ENCODE data around the gene IKZF2.

IKZF2 gene

DNA sequence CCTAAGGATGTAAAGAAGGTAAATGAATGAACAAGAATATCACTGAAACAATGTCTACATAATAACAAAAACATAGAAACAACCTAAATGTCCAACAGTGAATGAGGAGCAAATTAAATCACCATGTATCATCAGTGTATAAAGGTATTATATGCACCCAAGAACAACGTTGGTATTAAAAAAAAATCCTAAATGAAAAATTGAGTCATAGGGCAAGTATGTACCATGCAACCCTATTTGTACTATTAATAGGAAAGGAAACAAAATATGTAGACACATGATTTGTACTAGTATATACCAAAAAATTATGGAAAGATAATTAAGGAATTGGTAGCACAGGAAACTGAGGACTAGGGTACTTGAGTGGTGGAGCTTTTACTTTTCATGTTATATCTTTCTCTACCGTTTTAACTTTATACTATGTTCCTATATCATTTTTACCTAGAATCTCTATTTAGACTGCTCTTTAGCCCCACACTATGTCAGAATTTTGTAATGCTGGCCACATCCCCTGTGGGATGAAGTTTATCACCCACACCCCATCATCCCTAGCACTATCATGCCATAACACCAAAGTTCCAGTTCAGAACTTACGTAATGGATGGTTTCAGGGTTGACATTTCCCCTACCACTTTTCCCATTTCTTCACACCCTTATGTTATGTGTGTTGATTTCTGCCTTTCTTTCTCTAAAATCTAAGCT is 25.6 kb downstream of the IKZF2 start:
- Histone ChIP-seq H3K9me3 (no peaks in the 10 kb centered on the region), H3K27ac (no peak overlapping the region), H3K36me3 (no peaks in the 10 kb centered on the region), H3K27me3 (no peaks in the 10 kb centered on the region), H3K4me3 (no peak overlapping the region), H3K4me1 (peaks cover 0 to 17% (median 1%) of the 10 kb centered on the region in 4 donors)
- intact Hi-C loops (cut with DNase I; ENCODE audit: low total_unique reads) = no loop called here
- no peak for DNase-seq
- TF ChIP-seq, protein P1, sequence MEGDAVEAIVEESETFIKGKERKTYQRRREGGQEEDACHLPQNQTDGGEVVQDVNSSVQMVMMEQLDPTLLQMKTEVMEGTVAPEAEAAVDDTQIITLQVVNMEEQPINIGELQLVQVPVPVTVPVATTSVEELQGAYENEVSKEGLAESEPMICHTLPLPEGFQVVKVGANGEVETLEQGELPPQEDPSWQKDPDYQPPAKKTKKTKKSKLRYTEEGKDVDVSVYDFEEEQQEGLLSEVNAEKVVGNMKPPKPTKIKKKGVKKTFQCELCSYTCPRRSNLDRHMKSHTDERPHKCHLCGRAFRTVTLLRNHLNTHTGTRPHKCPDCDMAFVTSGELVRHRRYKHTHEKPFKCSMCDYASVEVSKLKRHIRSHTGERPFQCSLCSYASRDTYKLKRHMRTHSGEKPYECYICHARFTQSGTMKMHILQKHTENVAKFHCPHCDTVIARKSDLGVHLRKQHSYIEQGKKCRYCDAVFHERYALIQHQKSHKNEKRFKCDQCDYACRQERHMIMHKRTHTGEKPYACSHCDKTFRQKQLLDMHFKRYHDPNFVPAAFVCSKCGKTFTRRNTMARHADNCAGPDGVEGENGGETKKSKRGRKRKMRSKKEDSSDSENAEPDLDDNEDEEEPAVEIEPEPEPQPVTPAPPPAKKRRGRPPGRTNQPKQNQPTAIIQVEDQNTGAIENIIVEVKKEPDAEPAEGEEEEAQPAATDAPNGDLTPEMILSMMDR (IDR thresholded peaks at IDR 0.05) = no peak

DNA sequence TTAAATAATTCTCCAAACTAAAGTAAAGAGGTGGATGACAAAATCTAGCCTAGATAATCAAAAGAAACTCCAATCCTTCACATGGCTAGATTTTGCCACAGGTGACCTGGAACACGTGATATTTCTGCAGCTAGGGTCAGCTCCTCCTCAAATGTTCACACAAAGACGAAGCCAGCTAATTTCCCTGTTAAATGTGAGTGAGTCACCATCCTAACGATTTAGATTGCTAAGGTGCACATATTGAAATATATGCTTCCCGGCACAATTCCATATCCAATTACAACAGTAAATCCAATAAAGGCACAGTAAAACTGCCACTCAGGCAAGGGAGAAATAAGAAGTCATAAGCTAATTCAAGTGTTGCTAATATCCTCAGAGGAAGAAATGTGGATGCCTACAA is 28.7 kb downstream of the IKZF2 start:
- intact Hi-C loops (cut with DNase I; ENCODE audit: low total_unique reads) = no loop called here
- DNase-seq = no peak
- TF ChIP-seq, protein P1 (IDR thresholded peaks at IDR 0.05) = no peak
- Histone ChIP-seq H3K4me1 (peaks cover 0 to 23% (median 5%) of the 10 kb centered on the region in 4 donors), H3K9me3 (no peaks in the 10 kb centered on the region), H3K27ac (no peak overlapping the region), H3K4me3 (no peak overlapping the region), H3K27me3 (no peaks in the 10 kb centered on the region), H3K36me3 (no peaks in the 10 kb centered on the region)

DNA sequence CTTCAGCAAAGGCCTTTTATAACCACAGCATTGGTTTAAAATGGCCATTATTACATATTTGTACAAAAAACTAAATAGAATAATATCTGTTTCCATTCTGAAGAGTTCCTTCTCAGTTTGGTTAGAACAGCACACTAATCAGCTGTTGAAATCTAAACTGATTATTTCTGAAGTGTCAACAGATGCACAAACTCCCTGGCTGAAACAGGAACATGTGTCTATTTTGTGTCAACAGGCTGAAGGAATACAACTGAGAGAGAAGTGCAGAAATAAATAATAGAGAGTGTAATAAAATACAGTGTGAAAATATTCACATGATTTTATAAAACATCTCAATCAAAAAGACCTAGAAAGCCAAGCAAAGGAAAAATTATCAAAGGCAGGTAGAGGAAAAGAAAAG is 29.7 kb downstream of the IKZF2 start:
- Histone ChIP-seq H3K27ac (no peak overlapping the region), H3K9me3 (no peaks in the 10 kb centered on the region), H3K36me3 (no peaks in the 10 kb centered on the region), H3K27me3 (no peaks in the 10 kb centered on the region), H3K4me3 (no peak overlapping the region), H3K4me1 (peaks cover 0 to 23% (median 5%) of the 10 kb centered on the region in 4 donors)
- DNase-seq = no peak
- intact Hi-C loops (cut with DNase I; ENCODE audit: low total_unique reads) = no loop called here
- TF ChIP-seq, protein P1 (IDR thresholded peaks at IDR 0.05) = no peak

DNA sequence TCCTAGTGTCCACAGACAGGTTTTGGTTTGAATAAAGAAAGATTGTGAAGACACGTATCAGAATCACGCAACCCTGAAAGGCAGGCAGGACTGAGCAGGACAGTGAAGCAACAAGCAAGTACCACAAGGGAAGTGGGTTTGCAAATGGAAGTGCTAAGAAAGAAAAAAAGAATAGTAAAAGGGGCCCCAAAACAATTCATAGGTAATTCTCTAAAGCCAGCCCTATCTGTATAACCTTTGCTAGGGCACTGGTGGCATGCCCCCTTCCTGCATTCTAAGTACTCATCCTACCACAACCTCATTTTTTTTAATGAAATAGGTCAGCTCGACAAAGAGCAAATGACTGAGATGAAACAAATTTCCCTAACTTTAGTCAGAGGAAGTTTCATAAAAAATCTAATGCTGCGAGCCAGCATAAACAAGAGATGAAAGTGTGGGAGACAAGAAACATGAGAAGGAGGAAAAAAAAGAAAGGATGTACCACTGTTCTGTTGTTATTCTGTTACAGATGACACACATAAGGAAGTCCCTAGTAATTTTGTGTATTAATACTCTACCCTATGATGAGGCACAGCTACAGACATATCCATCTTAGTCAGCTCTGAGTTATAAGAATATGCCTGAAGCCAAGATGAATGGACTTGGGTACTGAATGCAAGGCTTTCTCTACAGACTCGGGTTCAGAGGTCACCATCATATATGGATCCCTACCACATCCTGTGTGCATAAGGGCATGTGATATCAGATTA is 32.2 kb downstream of the IKZF2 start:
- Histone ChIP-seq H3K4me1 (peaks cover 0 to 10% (median 4%) of the 10 kb centered on the region in 4 donors), H3K27ac (no peak overlapping the region), H3K36me3 (no peaks in the 10 kb centered on the region), H3K4me3 (no peak overlapping the region), H3K9me3 (no peaks in the 10 kb centered on the region), H3K27me3 (no peaks in the 10 kb centered on the region)
- no peak for DNase-seq
- TF ChIP-seq, protein P1 (IDR thresholded peaks at IDR 0.05) = no peak
- intact Hi-C loops (cut with DNase I; ENCODE audit: low total_unique reads) = no loop called here

DNA sequence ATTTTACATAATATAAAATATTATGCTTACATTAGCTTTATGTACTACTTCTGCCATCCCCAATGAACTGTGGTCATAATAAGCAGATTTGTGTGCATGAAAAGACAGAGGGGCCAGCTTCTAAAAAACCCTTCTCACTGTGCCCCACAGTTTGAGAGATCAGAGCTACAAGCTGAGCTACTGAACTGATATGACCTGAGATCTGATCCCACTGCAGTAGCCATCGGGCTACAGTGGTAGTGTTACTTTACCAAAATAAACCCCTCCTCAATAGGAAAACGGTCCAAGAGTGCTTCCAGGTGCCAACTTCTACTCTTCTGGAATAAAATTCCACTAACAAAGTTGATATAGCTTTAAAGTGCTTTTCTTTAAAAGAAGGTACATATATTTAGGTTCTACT is 43.1 kb downstream of the IKZF2 start:
- Histone ChIP-seq H3K27me3 (no peaks in the 10 kb centered on the region), H3K4me3 (no peak overlapping the region), H3K36me3 (no peaks in the 10 kb centered on the region), H3K27ac (no peak overlapping the region), H3K9me3 (no peaks in the 10 kb centered on the region), H3K4me1 (peaks cover 0 to 15% (median 5%) of the 10 kb centered on the region in 4 donors)
- intact Hi-C loops (cut with DNase I; ENCODE audit: low total_unique reads) = no loop called here
- DNase-seq = no peak
- TF ChIP-seq, protein P1 (IDR thresholded peaks at IDR 0.05) = no peak

Data from tibial artery (tissue), 4 donors.